Effector memory CD8-positive, alpha-beta T cell (primary cell): Measurements from ENCODE around the gene FAM221A.

Experiments
- ATAC-seq: fragments of 150-1000 bp; cut with Tn5 transposase; replicated peaks from 2 replicates; pipeline ENCODE4 v1.10.0; 2021; ENCODE audit warnings: mild to moderate bottlenecking, moderate library complexity
- DNase-seq, 3 experiments: peaks; one replicate each; pipeline ENCODE4 v3.0.0; 2021
- H3K27ac Mint-ChIP-seq, 2 donors: one replicate each; pipeline ENCODE4 v1.8.0; 2022; ENCODE audit warnings: mild to moderate bottlenecking in 2 of 2, mixed read lengths in 2 of 2, moderate library complexity in 2 of 2
- H3K27me3 Mint-ChIP-seq, 2 donors: one replicate each; pipeline ENCODE4 v1.8.0; 2022; ENCODE audit warnings: mixed read lengths in 2 of 2
- H3K36me3 Mint-ChIP-seq: one replicate; pipeline ENCODE4 v1.8.0; 2022; ENCODE audit warnings: mild to moderate bottlenecking, moderate library complexity, mixed read lengths; ENCODE audit not compliant: insufficient read depth
- H3K4me1 Mint-ChIP-seq, 2 donors: one replicate each; pipeline ENCODE4 v1.8.0; 2022; ENCODE audit warnings: low read depth in 2 of 2, mixed read lengths in 2 of 2
- H3K4me3 Mint-ChIP-seq, 2 donors: one replicate each; pipeline ENCODE4 v1.8.0; 2022; ENCODE audit warnings: mild to moderate bottlenecking in 2 of 2, mixed read lengths in 2 of 2, moderate library complexity in 2 of 2
- H3K9me3 Mint-ChIP-seq, 2 donors: one replicate each; pipeline ENCODE4 v1.8.0; 2022; ENCODE audit warnings: mixed read lengths in 2 of 2
- total RNA-seq, 9 experiments: gene quantifications; one replicate each; lab custom pipeline; 2026; lab: John Stamatoyannopoulos, UW

The FAM221A gene
- 4.1 to 8.9 (median 7.2) reads per million in 9 experiments for total RNA-seq

GRCh38 chr7:23679898-23680413 is at the start of gene FAM221A:
TSS of gene FAM221A (plus strand) at chr7:23680199. CDS start at chr7:23680219, 20 bp downstream.
- ATAC-seq = peak; percentile 95
- Mint-ChIP-seq H3K4me3 (peak within 1 kb of the TSS; percentile 89 to 93), H3K4me1 (peaks cover 8 to 10% of the 10 kb centered on the region in 2 donors), H3K27ac (peak within 1 kb of the TSS; percentile 58 to 78), H3K36me3 (no peaks in the 10 kb centered on the region), H3K9me3 (no peaks in the 10 kb centered on the region), H3K27me3 (peaks cover 0 to 5% of the 10 kb centered on the region in 2 donors)
- DNase-seq = peak; percentile 60 to 70 (median 67)

DNA sequence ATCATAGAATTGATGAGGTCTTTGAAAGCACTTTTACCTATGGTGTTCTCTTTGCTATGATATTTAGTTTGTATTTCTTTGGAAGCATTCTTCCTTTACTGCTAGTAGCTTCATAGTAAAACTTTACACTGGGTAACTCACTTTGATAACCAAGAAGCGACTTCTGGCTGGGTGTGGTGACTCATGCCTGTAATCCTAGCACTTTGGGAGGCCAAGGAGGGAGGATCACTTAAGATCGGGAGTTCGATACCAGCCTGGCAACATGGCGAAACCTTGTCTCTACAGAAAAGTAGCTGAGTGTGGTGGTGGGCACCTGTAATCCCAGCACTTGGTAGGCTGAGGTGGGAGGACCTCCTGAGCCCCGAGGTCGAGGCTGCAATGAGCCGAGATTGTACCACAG is 46.6 kb upstream of the FAM221A start:
- Mint-ChIP-seq H3K27me3 (no peaks in the 10 kb centered on the region), H3K4me1 (peaks cover 0 to 2% of the 10 kb centered on the region in 2 donors), H3K4me3 (no peak overlapping the region), H3K36me3 (peaks cover 5% of the 10 kb centered on the region), H3K27ac (no peak overlapping the region), H3K9me3 (no peaks in the 10 kb centered on the region)
- no peak for ATAC-seq
- DNase-seq = no peak

GRCh38 chr7:23645822-23646221 is 34.2 kb upstream of the FAM221A start:
- DNase-seq (no peak), ATAC-seq (no peak)
- Mint-ChIP-seq H3K36me3 (peaks cover 3% of the 10 kb centered on the region), H3K27me3 (no peaks in the 10 kb centered on the region), H3K4me3 (no peak overlapping the region), H3K27ac (no peak overlapping the region), H3K4me1 (no peaks in the 10 kb centered on the region), H3K9me3 (no peaks in the 10 kb centered on the region)

- peaks cover 3% of the 10 kb centered on the region for H3K36me3 Mint-ChIP-seq
- H3K4me3 Mint-ChIP-seq = no peak overlapping the region
- peaks cover 8% of the 10 kb centered on the region in 2 donors for H3K27me3 Mint-ChIP-seq
- DNase-seq = no peak
- ATAC-seq = no peak
- no peak overlapping the region for H3K27ac Mint-ChIP-seq
- no peaks in the 10 kb centered on the region for H3K4me1 Mint-ChIP-seq
- H3K9me3 Mint-ChIP-seq = peaks cover 8 to 31% of the 10 kb centered on the region in 2 donors
These were observed 26.1 kb upstream of the FAM221A start for GRCh38 chr7:23653942-23654341.

GRCh38 chr7:23654508-23654907 is 25.5 kb upstream of the FAM221A start:
- H3K4me3 Mint-ChIP-seq = no peak overlapping the region
- H3K27me3 Mint-ChIP-seq = peaks cover 8% of the 10 kb centered on the region in 2 donors
- no peak for ATAC-seq
- no peaks in the 10 kb centered on the region for H3K36me3 Mint-ChIP-seq
- H3K4me1 Mint-ChIP-seq = no peaks in the 10 kb centered on the region
- no peak overlapping the region for H3K27ac Mint-ChIP-seq
- DNase-seq = no peak
- H3K9me3 Mint-ChIP-seq = peaks cover 10 to 35% of the 10 kb centered on the region in 2 donors

GRCh38 chr7:23655433-23655832 is 24.6 kb upstream of the FAM221A start:
- H3K36me3 Mint-ChIP-seq = no peaks in the 10 kb centered on the region
- ATAC-seq (no peak), DNase-seq (no peak)
- no peaks in the 10 kb centered on the region for H3K4me1 Mint-ChIP-seq
- H3K9me3 Mint-ChIP-seq = peaks cover 10 to 35% of the 10 kb centered on the region in 2 donors
- H3K27me3 Mint-ChIP-seq = peaks cover 8% of the 10 kb centered on the region in 2 donors
- no peak overlapping the region for H3K4me3 Mint-ChIP-seq
- H3K27ac Mint-ChIP-seq = no peak overlapping the region

DNA sequence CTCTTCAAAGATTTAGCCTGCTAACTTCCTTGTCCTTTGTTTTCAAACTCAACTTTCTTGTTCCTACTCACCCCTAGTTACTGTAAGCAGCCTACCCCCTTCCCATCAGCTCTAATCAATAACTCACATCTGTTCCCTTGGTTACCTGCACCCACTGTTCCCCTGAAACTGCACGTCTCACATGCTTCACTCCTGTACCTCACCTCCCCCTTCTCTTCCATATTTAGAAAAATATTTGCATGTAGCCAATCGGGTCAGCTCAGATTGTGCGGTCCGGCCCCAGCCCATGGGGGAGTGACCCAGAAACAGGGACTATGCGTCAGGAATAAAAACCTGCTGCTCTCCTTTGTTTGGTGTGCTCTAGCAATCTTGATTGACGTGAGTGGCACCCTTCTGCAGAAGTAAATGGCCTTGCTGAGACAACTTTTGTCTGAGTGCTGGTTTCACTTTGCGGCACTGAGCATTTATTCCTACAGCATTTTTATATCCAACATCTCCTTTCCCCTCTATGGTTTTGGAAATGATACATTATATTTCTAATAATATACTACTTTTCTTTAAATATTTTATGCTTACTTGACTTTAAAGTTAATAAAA is 21.1 kb upstream of the FAM221A start:
- Mint-ChIP-seq H3K4me1 (no peaks in the 10 kb centered on the region), H3K4me3 (no peak overlapping the region), H3K9me3 (peaks cover 8 to 28% of the 10 kb centered on the region in 2 donors), H3K27me3 (peaks cover 8 to 17% of the 10 kb centered on the region in 2 donors), H3K27ac (no peak overlapping the region), H3K36me3 (no peaks in the 10 kb centered on the region)
- DNase-seq (no peak), ATAC-seq (no peak)

DNA sequence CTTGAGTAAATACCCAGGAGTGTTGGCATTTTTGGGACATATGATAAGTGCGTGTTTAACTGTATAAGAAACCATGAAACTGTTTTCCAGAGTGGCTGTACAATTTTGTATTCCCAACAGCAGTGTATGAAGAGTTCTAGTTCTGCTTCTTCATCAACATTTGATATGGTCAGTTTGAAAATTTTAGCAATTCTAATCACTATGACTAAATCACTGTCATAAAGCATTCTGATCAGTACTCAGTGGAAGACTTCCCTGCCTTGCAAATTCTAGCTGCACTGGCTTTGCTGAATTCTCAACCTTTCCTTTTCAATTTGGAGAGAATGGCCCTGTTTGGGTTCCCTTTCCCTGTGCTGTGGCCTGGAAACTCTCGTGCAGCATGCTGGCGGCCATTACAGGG is 18.6 kb upstream of the FAM221A start:
- Mint-ChIP-seq H3K27ac (no peak overlapping the region), H3K27me3 (peaks cover 8 to 17% of the 10 kb centered on the region in 2 donors), H3K36me3 (no peaks in the 10 kb centered on the region), H3K9me3 (peaks cover 5 to 16% of the 10 kb centered on the region in 2 donors), H3K4me3 (no peak overlapping the region), H3K4me1 (no peaks in the 10 kb centered on the region)
- ATAC-seq = no peak
- DNase-seq = no peak

DNA sequence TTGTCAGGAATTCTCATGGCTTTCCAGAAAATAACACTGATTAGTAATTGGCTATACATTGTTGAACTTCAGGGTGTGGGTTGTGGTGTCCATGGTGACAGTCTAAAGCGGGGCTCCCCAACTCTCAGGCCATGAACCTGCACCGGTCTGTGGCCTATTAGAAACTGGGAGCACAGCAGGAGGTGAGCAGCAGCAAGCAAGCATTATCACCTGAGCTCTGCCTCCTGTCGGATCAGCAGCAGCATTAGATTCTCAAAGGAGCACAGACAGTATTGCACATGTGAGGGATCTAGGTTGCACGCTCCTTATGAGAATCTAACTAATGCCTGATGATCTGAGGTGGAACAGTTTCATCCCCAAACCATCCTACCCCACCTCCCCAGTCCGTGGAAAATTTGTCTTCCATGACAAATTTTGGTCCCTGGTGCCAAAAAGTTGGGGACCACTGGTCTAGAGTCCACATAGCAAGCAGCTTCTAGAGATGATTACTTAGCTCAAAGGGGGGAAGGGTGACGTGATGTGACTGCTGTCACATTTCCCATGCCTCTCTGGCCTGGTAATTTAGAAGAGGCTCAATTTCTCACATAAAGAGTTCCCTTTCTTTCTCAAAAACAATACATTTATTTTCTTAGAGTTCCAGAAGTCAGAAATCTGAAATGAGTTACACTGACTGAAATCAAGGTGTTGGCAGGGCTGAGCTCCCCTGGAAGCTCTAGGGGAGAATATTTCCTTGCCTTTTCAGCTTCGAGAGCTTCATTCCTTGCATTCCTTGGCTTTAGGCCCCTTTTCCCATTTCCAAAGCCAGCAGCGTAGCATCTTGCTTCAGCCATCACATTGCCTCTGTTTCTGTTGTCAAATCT is 17.6 kb upstream of the FAM221A start:
- ATAC-seq (no peak), DNase-seq (no peak)
- Mint-ChIP-seq H3K36me3 (no peaks in the 10 kb centered on the region), H3K9me3 (peaks cover 5 to 10% of the 10 kb centered on the region in 2 donors), H3K27me3 (peaks cover 3 to 11% of the 10 kb centered on the region in 2 donors), H3K27ac (no peak overlapping the region), H3K4me1 (no peaks in the 10 kb centered on the region), H3K4me3 (no peak overlapping the region)

DNA sequence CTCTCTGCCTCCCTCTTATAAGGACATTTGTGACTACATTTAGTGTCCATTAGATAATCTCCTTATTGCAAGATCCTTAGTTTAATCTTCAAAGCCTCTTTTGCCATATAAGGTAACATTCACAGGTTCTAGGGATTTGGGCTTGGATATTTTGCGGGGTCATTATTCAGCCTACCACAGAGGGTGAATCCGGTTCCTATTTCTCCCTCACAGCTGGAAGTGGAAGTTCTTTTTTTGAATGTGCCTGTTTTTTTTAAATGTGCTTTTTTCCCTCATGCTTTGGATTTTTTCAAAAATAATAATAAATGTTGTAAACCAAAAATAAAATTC is 17.1 kb upstream of the FAM221A start:
- peaks cover 0 to 8% of the 10 kb centered on the region in 2 donors for H3K27me3 Mint-ChIP-seq
- H3K4me3 Mint-ChIP-seq = no peak overlapping the region
- DNase-seq (no peak), ATAC-seq (no peak)
- H3K36me3 Mint-ChIP-seq = no peaks in the 10 kb centered on the region
- H3K4me1 Mint-ChIP-seq = no peaks in the 10 kb centered on the region
- H3K9me3 Mint-ChIP-seq = peaks cover 5 to 6% of the 10 kb centered on the region in 2 donors
- no peak overlapping the region for H3K27ac Mint-ChIP-seq

- Mint-ChIP-seq H3K36me3 (no peaks in the 10 kb centered on the region), H3K27ac (no peak overlapping the region), H3K27me3 (peaks cover 0 to 8% of the 10 kb centered on the region in 2 donors), H3K4me1 (no peaks in the 10 kb centered on the region), H3K4me3 (no peak overlapping the region), H3K9me3 (peaks cover 1 to 2% of the 10 kb centered on the region in 2 donors)
- ATAC-seq (no peak), DNase-seq (no peak)
These were observed 15.9 kb upstream of the FAM221A start for GRCh38 chr7:23664122-23664521.

DNA sequence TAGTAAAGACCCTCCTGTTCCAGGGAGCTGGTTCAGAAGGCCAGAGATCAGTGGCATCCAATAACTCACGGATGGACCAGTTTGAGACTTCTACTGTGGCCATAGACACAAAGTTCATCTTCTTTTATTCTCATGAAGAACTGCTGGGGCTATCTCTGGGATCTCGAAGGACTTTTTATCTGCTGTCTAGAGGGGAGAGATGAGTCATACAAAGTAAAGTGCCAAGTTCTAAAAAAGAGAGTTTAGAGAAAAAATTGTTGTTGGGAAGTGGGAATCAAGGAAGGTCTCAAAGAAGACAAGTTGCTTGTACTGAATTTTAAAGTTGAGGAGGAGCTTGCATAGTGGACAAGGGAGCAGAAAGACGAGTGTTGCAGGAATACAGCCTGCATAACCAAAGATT is 8.0 kb upstream of the FAM221A start:
- Mint-ChIP-seq H3K4me3 (no peak overlapping the region), H3K27ac (no peak overlapping the region), H3K9me3 (no peaks in the 10 kb centered on the region), H3K27me3 (peaks cover 17 to 23% of the 10 kb centered on the region in 2 donors), H3K4me1 (no peaks in the 10 kb centered on the region), H3K36me3 (no peaks in the 10 kb centered on the region)
- no peak for DNase-seq
- no peak for ATAC-seq

- Mint-ChIP-seq H3K27me3 (no peaks in the 10 kb centered on the region), H3K36me3 (no peaks in the 10 kb centered on the region), H3K4me1 (peaks cover 8 to 10% of the 10 kb centered on the region in 2 donors), H3K27ac (peak overlapping the region; percentile 58 to 78), H3K9me3 (no peaks in the 10 kb centered on the region), H3K4me3 (peak overlapping the region; percentile 89 to 93)
- ATAC-seq (peak; percentile 36), DNase-seq (peak; percentile 8 to 21 (median 19))
These were observed 711 bp downstream of the FAM221A start for GRCh38 chr7:23680414-23681405.
